ENCODE results near the gene FLT1. TPM values are rescaled to one million over a fixed set of nuclear protein-coding genes. Genes with fewer than 3 reads are reported as not detected.

The FLT1 gene
- total and polyA plus RNA-seq, 9 donors: 5.8 to 31.4 (median 9.9) TPM

DNA sequence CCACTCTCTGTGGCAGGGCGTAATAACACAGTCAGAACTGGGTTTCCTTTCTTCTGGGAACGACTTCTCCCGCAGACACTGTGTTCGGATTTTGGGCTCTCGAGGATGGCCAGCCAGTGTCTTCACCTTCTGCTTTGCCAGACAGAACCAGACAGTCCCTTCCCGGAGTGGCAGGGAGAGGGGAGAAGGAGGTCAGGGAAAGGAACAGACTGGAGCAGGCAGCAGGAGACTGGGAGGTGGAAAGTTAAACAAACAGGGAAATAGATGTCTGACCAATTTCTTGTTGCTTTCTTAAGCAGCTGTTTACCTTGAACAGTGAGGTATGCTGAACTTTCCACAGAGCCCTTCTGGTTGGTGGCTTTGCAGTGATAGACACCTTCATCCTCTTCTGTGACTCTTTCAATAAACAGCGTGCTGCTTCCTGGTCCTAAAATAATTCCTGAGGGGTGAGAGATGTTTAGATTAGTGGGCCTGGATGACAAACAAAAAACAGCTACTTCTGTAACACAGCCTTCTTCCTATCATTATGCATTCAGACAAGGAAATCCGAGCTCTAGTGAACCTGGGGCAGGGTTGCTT, 137.6 kb downstream of the FLT1 start:
- no peaks in the 10 kb centered on the region for H3K9me3 ChIP-seq
- TF ChIP-seq EP300 (IDR thresholded peaks at IDR 0.05): no peak
- TF ChIP-seq POLR2A (IDR thresholded peaks at IDR 0.05): no peak
- TF ChIP-seq, protein P1, sequence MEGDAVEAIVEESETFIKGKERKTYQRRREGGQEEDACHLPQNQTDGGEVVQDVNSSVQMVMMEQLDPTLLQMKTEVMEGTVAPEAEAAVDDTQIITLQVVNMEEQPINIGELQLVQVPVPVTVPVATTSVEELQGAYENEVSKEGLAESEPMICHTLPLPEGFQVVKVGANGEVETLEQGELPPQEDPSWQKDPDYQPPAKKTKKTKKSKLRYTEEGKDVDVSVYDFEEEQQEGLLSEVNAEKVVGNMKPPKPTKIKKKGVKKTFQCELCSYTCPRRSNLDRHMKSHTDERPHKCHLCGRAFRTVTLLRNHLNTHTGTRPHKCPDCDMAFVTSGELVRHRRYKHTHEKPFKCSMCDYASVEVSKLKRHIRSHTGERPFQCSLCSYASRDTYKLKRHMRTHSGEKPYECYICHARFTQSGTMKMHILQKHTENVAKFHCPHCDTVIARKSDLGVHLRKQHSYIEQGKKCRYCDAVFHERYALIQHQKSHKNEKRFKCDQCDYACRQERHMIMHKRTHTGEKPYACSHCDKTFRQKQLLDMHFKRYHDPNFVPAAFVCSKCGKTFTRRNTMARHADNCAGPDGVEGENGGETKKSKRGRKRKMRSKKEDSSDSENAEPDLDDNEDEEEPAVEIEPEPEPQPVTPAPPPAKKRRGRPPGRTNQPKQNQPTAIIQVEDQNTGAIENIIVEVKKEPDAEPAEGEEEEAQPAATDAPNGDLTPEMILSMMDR (IDR thresholded peaks at IDR 0.05): no peak
- H3K27me3 ChIP-seq: no peaks in the 10 kb centered on the region
- H3K4me3 ChIP-seq: no peak overlapping the region
- no peak for DNase-seq
- 67 to 78% (median 70%) methylated on average over 8 of the region's 8 CpGs for WGBS, 3 donors
- H3K27ac ChIP-seq: no peak overlapping the region
- no peaks in the 10 kb centered on the region for H3K4me1 ChIP-seq (ENCODE audit: insufficient read depth)
- intact Hi-C loops (cut with DNase I): no loop called here
- H3K36me3 ChIP-seq: no peaks in the 10 kb centered on the region

DNA sequence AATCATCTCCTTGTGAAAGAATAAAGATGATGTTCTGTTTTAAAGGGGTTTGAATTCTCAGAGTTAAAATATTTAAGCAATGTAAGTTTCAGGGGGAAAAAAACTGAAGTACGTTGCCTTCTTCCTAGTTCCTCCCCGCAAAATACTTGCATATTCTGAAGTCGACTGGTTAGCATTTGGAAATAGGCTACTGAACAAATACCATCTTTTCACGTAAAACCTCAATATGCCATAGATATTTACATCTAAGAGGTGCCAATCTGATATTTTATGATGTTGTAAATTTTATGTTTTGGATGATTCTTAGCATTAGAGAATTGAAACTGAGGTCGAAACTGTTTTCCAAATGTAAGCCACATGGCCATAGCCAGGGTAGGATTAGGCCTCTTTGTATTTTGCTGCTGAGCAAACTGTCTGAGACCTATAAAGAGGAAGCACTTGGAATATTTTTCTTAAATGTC, 138.3 kb downstream of the FLT1 start:
- H3K9me3 ChIP-seq: no peaks in the 10 kb centered on the region
- no peak for DNase-seq
- no peaks in the 10 kb centered on the region for H3K36me3 ChIP-seq
- no peaks in the 10 kb centered on the region for H3K4me1 ChIP-seq (ENCODE audit: insufficient read depth)
- intact Hi-C loops (cut with DNase I): no loop called here
- H3K27me3 ChIP-seq: no peaks in the 10 kb centered on the region
- H3K27ac ChIP-seq: no peak overlapping the region
- WGBS, 3 donors: 28 to 34% (median 33%) methylated on average over 5 of the region's 5 CpGs
- TF ChIP-seq POLR2A (IDR thresholded peaks at IDR 0.05) (no peak), EP300 (IDR thresholded peaks at IDR 0.05) (no peak)
- TF ChIP-seq, protein P1 (IDR thresholded peaks at IDR 0.05): no peak
- no peak overlapping the region for H3K4me3 ChIP-seq

DNA sequence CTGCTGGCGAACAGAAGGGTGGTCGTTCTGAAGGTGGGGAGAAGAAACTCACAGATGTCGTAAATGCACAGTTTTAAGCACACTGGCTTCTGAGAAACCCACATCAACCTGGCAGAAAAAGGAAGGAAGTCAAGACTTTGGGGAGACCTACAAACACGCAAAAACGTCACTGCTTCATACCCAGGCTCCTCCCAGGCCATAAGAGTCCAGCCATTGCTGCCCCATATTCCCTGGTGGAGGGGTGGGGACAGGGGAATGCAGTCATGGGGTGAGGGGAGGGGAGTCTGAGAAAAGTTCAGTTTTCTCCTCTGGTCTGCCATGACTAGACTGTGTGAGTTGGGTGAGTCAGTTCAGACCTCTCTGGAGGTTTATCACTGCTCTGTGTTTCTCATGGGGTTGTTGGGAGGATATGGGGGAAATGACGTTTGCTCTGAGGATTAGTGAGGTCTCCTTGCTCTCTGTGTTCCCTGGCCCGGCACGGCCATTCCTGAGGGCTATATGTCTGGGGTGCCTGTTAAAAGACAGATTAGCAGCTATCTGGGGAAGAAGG, 139.0 kb downstream of the FLT1 start:
- H3K4me3 ChIP-seq: no peak overlapping the region
- no peaks in the 10 kb centered on the region for H3K9me3 ChIP-seq
- DNase-seq: no peak
- intact Hi-C loops (cut with DNase I): no loop called here
- WGBS, 3 donors: 70 to 77% (median 74%) methylated on average over 8 of the region's 8 CpGs
- no peaks in the 10 kb centered on the region for H3K27me3 ChIP-seq
- H3K27ac ChIP-seq: no peak overlapping the region
- no peak for TF ChIP-seq POLR2A (IDR thresholded peaks at IDR 0.05)
- TF ChIP-seq EP300 (IDR thresholded peaks at IDR 0.05): no peak
- TF ChIP-seq, protein P1 (IDR thresholded peaks at IDR 0.05): no peak
- no peaks in the 10 kb centered on the region for H3K36me3 ChIP-seq
- H3K4me1 ChIP-seq (ENCODE audit: insufficient read depth): no peaks in the 10 kb centered on the region

GRCh38 chr13:28355046-28355821, 139.7 kb downstream of the FLT1 start:
- no peaks in the 10 kb centered on the region for H3K27me3 ChIP-seq
- no peak overlapping the region for H3K27ac ChIP-seq
- 79 to 93% (median 92%) methylated on average over 14 of the region's 14 CpGs for WGBS, 3 donors
- H3K4me3 ChIP-seq: no peak overlapping the region
- no peak for TF ChIP-seq POLR2A (IDR thresholded peaks at IDR 0.05)
- no peak for TF ChIP-seq EP300 (IDR thresholded peaks at IDR 0.05)
- TF ChIP-seq, protein P1 (IDR thresholded peaks at IDR 0.05): no peak
- DNase-seq: no peak
- no peaks in the 10 kb centered on the region for H3K36me3 ChIP-seq
- H3K9me3 ChIP-seq: no peaks in the 10 kb centered on the region
- intact Hi-C loops (cut with DNase I): no loop called here
- H3K4me1 ChIP-seq (ENCODE audit: insufficient read depth): no peaks in the 10 kb centered on the region
